Measurements from ENCODE around the gene ALDH1A1. TPM values are rescaled to one million over a fixed set of nuclear protein-coding genes. Genes with fewer than 3 reads are reported as not detected.

Gene ALDH1A1
- polyA plus RNA-seq, 1 donor (not counting 4 experiments of a cell fraction or from before 2014, with no cell fraction given), result 0.08 TPM

GRCh38 chr9:72952381-72952690, 517 bp downstream of the ALDH1A1 start:
- no peaks in the 10 kb centered on the region for H3K9me1 ChIP-seq (ENCODE audit: control insufficient read depth, extremely low read depth, insufficient read depth, low read length)
- H3K4me3 ChIP-seq (ENCODE audit: control insufficient read depth in 2 of 3, extremely low read depth in 1 of 3, insufficient read depth in 2 of 3, low read depth in 1 of 3, low read length in 3 of 3), result no peak overlapping the region
- no peaks in the 10 kb centered on the region for H3K9me3 ChIP-seq (ENCODE audit: control insufficient read depth, low read depth, low read length)
- no peak overlapping the region for H3K9ac ChIP-seq (ENCODE audit: control insufficient read depth, extremely low read depth, insufficient read depth, low read length)
- H4K20me1 ChIP-seq (ENCODE audit: control insufficient read depth, extremely low read depth, insufficient read depth, low read length), result no peaks in the 10 kb centered on the region
- peaks cover 7% of the 10 kb centered on the region for H3K27me3 ChIP-seq (ENCODE audit: control insufficient read depth, extremely low read depth, insufficient read depth, low read length)
- no peaks in the 10 kb centered on the region for H3K79me2 ChIP-seq (ENCODE audit: control insufficient read depth, insufficient read depth, low read length)
- FAIRE-seq, result no peak
- no peaks in the 10 kb centered on the region for H3K4me1 ChIP-seq (ENCODE audit: control insufficient read depth, extremely low read depth, insufficient read depth, low read length)
- no peak overlapping the region for H3K4me2 ChIP-seq (ENCODE audit: control insufficient read depth, extremely low read depth, insufficient read depth, low read depth, low read length)
- H2AFZ ChIP-seq (ENCODE audit: control insufficient read depth, low read length), result no peak overlapping the region
- TF ChIP-seq EZH2 (IDR thresholded peaks at IDR 0.05; ENCODE audit: low read length) (no peak), CTCF (optimal IDR thresholded peaks at IDR 0.05 in 1 of 3, IDR thresholded peaks at IDR 0.05 in 1 of 3, conservative IDR thresholded peaks at IDR 0.05 in 1 of 3; ENCODE audit: extremely low read depth in 1 of 3, insufficient read depth in 2 of 3, low read length in 3 of 3) (no peak)
- H3K36me3 ChIP-seq (ENCODE audit: control insufficient read depth in 2 of 2, extremely low read depth in 1 of 2, insufficient read depth in 2 of 2, low read length in 2 of 2), result no peaks in the 10 kb centered on the region
- dilution Hi-C loops (cut with MboI; ENCODE audit: extremely low pct_ligation_motif_present, low sequenced_read_pairs), result no loop called here
- no peak for DNase-seq (ENCODE audit: low read depth, low spot score)
- no peak overlapping the region for H3K27ac ChIP-seq (ENCODE audit: control insufficient read depth, insufficient read depth, low read length)

GRCh38 chr9:72951520-72952380, 1.1 kb downstream of the ALDH1A1 start:
- Histone ChIP-seq H3K79me2 (ENCODE audit: control insufficient read depth, insufficient read depth, low read length) (no peaks in the 10 kb centered on the region), H3K9me1 (ENCODE audit: control insufficient read depth, extremely low read depth, insufficient read depth, low read length) (no peaks in the 10 kb centered on the region), H4K20me1 (ENCODE audit: control insufficient read depth, extremely low read depth, insufficient read depth, low read length) (no peaks in the 10 kb centered on the region), H3K27me3 (ENCODE audit: control insufficient read depth, extremely low read depth, insufficient read depth, low read length) (peaks cover 7% of the 10 kb centered on the region), H3K4me3 (ENCODE audit: control insufficient read depth in 2 of 3, extremely low read depth in 1 of 3, insufficient read depth in 2 of 3, low read depth in 1 of 3, low read length in 3 of 3) (no peak overlapping the region), H2AFZ (ENCODE audit: control insufficient read depth, low read length) (no peak overlapping the region), H3K36me3 (ENCODE audit: control insufficient read depth in 2 of 2, extremely low read depth in 1 of 2, insufficient read depth in 2 of 2, low read length in 2 of 2) (no peaks in the 10 kb centered on the region), H3K4me2 (ENCODE audit: control insufficient read depth, extremely low read depth, insufficient read depth, low read depth, low read length) (no peak overlapping the region), H3K27ac (ENCODE audit: control insufficient read depth, insufficient read depth, low read length) (no peak overlapping the region), H3K9ac (ENCODE audit: control insufficient read depth, extremely low read depth, insufficient read depth, low read length) (no peak overlapping the region), H3K4me1 (ENCODE audit: control insufficient read depth, extremely low read depth, insufficient read depth, low read length) (no peaks in the 10 kb centered on the region), H3K9me3 (ENCODE audit: control insufficient read depth, low read depth, low read length) (no peaks in the 10 kb centered on the region)
- DNase-seq (ENCODE audit: low read depth, low spot score), result no peak
- FAIRE-seq, result no peak
- dilution Hi-C loops (cut with MboI; ENCODE audit: extremely low pct_ligation_motif_present, low sequenced_read_pairs), result no loop called here
- TF ChIP-seq CTCF (optimal IDR thresholded peaks at IDR 0.05 in 1 of 3, IDR thresholded peaks at IDR 0.05 in 1 of 3, conservative IDR thresholded peaks at IDR 0.05 in 1 of 3; ENCODE audit: extremely low read depth in 1 of 3, insufficient read depth in 2 of 3, low read length in 3 of 3) (no peak), EZH2 (IDR thresholded peaks at IDR 0.05; ENCODE audit: low read length) (no peak)
